ENCODE data around the gene SORCS2. TPM values are rescaled to one million over a fixed set of nuclear protein-coding genes. Genes with fewer than 3 reads are reported as not detected.

Gene SORCS2
- total RNA-seq, 1 experiment from 2014 or later: 0.15 TPM

DNA sequence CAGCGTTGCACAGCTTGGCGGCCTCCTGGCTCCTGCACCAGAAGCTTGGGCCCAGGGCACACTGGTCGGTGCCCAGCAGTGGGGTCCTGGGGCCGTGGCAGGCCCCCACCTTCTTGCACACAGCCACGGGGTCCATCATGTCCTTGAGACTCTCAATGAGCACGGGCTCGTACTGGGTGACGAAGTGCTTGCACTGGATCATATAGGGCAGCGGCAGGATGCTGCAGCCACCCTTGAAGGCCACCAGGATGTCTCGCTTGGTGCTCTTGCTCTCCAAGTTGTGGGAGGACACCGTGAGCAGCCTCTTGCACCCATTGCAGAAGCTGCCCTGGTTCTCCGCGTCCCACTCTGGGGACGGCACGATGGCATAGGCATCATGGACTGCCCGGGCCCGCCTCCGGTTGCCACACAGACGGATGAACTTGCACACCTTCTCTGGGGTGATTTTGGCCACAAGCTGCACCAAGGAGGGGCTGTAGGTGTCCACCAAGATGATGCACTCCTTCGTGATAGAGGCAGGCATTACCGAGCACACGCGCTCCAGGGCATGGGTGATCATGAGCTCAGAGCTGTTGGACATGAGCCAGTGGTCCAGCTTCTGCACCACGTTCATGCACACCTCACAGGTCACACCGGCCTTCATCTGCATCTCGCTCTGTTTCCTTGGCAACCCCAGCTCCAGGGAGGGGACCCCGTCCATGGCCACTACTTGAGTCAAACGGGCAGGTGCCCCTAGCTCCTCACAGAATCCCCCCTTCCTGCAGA is 241.2 kb downstream of the SORCS2 start:
- intact Hi-C loops (cut with micrococcal nuclease; ENCODE audit: unreplicated experiment) (no loop called here), in situ Hi-C loops (cut with HindIII; ENCODE audit: low pct_unique_long_range_greater_than_20kb, low sequenced_read_pairs) (no loop called here)
- H3K36me3 ChIP-seq (ENCODE audit: control insufficient read depth, insufficient read depth, low read length): no peaks in the 10 kb centered on the region
- ATAC-seq (no peak), DNase-seq (ENCODE audit: low read depth, low spot score) (no peak)
- H3K27ac ChIP-seq (ENCODE audit: low read length): no peak overlapping the region
- H3K4me1 ChIP-seq (ENCODE audit: control insufficient read depth, insufficient read depth, low read length): no peaks in the 10 kb centered on the region; the same call in 1 of the 2 replicates
- ChIA-PET POLR2A (no interaction called here), CTCF (interaction anchor here (0.5 kb wide), 1 partner anchor 369 kb away, joined by 8 read pairs; no protein-coding TSS in a partner anchor)
- no peaks in the 10 kb centered on the region for H3K9me3 ChIP-seq (ENCODE audit: control insufficient read depth, insufficient read depth, low read depth, low read length)
- TF ChIP-seq SIN3A (IDR thresholded peaks at IDR 0.05; ENCODE audit: borderline replicate concordance, insufficient read depth, low read depth, low read length): no peak
- TF ChIP-seq TCF7L2 (IDR thresholded peaks at IDR 0.05; ENCODE audit: low read depth, low read length): no peak
- TF ChIP-seq, protein P1, sequence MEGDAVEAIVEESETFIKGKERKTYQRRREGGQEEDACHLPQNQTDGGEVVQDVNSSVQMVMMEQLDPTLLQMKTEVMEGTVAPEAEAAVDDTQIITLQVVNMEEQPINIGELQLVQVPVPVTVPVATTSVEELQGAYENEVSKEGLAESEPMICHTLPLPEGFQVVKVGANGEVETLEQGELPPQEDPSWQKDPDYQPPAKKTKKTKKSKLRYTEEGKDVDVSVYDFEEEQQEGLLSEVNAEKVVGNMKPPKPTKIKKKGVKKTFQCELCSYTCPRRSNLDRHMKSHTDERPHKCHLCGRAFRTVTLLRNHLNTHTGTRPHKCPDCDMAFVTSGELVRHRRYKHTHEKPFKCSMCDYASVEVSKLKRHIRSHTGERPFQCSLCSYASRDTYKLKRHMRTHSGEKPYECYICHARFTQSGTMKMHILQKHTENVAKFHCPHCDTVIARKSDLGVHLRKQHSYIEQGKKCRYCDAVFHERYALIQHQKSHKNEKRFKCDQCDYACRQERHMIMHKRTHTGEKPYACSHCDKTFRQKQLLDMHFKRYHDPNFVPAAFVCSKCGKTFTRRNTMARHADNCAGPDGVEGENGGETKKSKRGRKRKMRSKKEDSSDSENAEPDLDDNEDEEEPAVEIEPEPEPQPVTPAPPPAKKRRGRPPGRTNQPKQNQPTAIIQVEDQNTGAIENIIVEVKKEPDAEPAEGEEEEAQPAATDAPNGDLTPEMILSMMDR (IDR thresholded peaks at IDR 0.05): no peak
- no peak for TF ChIP-seq POLR2AphosphoS5 (IDR thresholded peaks at IDR 0.05; ENCODE audit: low read depth, low read length)
- TF ChIP-seq, protein P2, sequence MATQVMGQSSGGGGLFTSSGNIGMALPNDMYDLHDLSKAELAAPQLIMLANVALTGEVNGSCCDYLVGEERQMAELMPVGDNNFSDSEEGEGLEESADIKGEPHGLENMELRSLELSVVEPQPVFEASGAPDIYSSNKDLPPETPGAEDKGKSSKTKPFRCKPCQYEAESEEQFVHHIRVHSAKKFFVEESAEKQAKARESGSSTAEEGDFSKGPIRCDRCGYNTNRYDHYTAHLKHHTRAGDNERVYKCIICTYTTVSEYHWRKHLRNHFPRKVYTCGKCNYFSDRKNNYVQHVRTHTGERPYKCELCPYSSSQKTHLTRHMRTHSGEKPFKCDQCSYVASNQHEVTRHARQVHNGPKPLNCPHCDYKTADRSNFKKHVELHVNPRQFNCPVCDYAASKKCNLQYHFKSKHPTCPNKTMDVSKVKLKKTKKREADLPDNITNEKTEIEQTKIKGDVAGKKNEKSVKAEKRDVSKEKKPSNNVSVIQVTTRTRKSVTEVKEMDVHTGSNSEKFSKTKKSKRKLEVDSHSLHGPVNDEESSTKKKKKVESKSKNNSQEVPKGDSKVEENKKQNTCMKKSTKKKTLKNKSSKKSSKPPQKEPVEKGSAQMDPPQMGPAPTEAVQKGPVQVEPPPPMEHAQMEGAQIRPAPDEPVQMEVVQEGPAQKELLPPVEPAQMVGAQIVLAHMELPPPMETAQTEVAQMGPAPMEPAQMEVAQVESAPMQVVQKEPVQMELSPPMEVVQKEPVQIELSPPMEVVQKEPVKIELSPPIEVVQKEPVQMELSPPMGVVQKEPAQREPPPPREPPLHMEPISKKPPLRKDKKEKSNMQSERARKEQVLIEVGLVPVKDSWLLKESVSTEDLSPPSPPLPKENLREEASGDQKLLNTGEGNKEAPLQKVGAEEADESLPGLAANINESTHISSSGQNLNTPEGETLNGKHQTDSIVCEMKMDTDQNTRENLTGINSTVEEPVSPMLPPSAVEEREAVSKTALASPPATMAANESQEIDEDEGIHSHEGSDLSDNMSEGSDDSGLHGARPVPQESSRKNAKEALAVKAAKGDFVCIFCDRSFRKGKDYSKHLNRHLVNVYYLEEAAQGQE (IDR thresholded peaks at IDR 0.05; ENCODE audit: insufficient read depth in 1 of 2, low read depth in 2 of 2, low read length in 1 of 2): no peak
- H3K4me3 ChIP-seq (ENCODE audit: low read depth in 2 of 2, low read length in 2 of 2): no peak overlapping the region
- H3K27me3 ChIP-seq (ENCODE audit: control insufficient read depth, insufficient read depth, low read length): no peaks in the 10 kb centered on the region
- no TSS peak for BruUV-seq (replicated peaks)

DNA sequence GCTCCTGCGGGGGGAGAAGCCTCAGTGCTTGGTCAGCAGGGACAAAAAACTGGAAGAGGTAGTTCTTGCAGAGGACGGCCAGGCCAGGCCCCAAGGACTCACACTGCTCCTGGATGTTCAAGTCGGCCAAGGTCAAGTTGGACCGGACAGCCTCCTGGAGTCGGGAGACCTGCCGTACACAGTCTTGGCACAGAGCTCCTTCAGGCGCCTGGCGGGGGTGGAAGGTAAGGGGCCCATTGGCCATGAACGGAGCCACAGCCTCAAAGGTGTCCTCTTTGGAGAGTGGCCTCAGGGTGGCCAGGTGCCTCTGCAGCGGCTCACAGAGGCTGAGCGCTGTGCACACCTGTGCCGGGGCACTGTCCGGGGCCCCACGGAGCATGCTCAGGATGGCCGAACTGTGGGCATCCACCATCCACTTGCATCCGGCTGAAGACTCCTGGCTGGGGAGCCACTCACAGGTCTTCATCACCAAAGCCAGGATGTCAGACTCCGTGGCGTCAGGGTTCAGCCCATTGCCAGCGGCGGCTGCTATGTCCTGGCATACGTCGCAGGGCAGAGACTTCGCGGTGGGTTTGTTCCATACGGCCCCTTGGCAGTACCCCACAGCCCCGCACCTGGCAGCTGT is 241.9 kb downstream of the SORCS2 start:
- H3K27ac ChIP-seq (ENCODE audit: low read length): no peak overlapping the region
- BruUV-seq (replicated peaks): no TSS peak
- DNase-seq (ENCODE audit: low read depth, low spot score): no peak
- intact Hi-C loops (cut with micrococcal nuclease; ENCODE audit: unreplicated experiment) (no loop called here), in situ Hi-C loops (cut with HindIII; ENCODE audit: low pct_unique_long_range_greater_than_20kb, low sequenced_read_pairs) (no loop called here)
- H3K4me3 ChIP-seq (ENCODE audit: low read depth in 2 of 2, low read length in 2 of 2): no peak overlapping the region
- no peak for TF ChIP-seq POLR2AphosphoS5 (IDR thresholded peaks at IDR 0.05; ENCODE audit: low read depth, low read length)
- TF ChIP-seq, protein P2 (IDR thresholded peaks at IDR 0.05; ENCODE audit: insufficient read depth in 1 of 2, low read depth in 2 of 2, low read length in 1 of 2): no peak
- TF ChIP-seq TCF7L2 (IDR thresholded peaks at IDR 0.05; ENCODE audit: low read depth, low read length): no peak
- no peak for TF ChIP-seq SIN3A (IDR thresholded peaks at IDR 0.05; ENCODE audit: borderline replicate concordance, insufficient read depth, low read depth, low read length)
- TF ChIP-seq, protein P1 (IDR thresholded peaks at IDR 0.05): no peak
- ChIA-PET POLR2A (no interaction called here), CTCF (interaction anchor here (0.5 kb wide), 1 partner anchor 368 kb away, joined by 8 read pairs; no protein-coding TSS in a partner anchor)
- no peaks in the 10 kb centered on the region; the same call in 1 of the 2 replicates for H3K4me1 ChIP-seq (ENCODE audit: control insufficient read depth, insufficient read depth, low read length)
- no peaks in the 10 kb centered on the region for H3K9me3 ChIP-seq (ENCODE audit: control insufficient read depth, insufficient read depth, low read depth, low read length)
- H3K36me3 ChIP-seq (ENCODE audit: control insufficient read depth, insufficient read depth, low read length): no peaks in the 10 kb centered on the region
- H3K27me3 ChIP-seq (ENCODE audit: control insufficient read depth, insufficient read depth, low read length): no peaks in the 10 kb centered on the region
- peak; percentile 13 for ATAC-seq

All from Panc1 (cell line).